Tongue (tissue), 2 donors: Measurements from ENCODE around the gene LAMC1. TPM values are rescaled to one million over a fixed set of nuclear protein-coding genes. Genes with fewer than 3 reads are reported as not detected.
"Not testable (repeated sequence)": the region's sequence is repeated elsewhere in the genome, so short reads cannot be mapped to it uniquely, and the experiment has no call there.

Experiments used
- DNase-seq: peaks from one replicate; pipeline ENCODE4 v3.0.0-alpha.2; 2015
- total RNA-seq: library from RNA; depleted of rRNA; stranded (reverse); fragments of >200 nt; gene quantifications from one replicate; pipeline ENCODE4 v1.2.3, GENCODE V29; 2014

LAMC1 gene
- total RNA-seq, 1 donor from 2014 or later = 482 TPM

- no peak for DNase-seq
These were observed 20.9 kb downstream of the LAMC1 start for GRCh38 chr1:183043872-183044854.

- DNase-seq = no peak
These were observed 21.9 kb downstream of the LAMC1 start for GRCh38 chr1:183044893-183045649.

- no peak for DNase-seq
These were observed 25.2 kb downstream of the LAMC1 start for GRCh38 chr1:183048087-183049085.

GRCh38 chr1:183051546-183051945, 28.3 kb downstream of the LAMC1 start:
- DNase-seq = peak; percentile 43

- DNase-seq = no peak
These were observed 29.6 kb downstream of the LAMC1 start for GRCh38 chr1:183052861-183053260.

GRCh38 chr1:183058851-183059502, 35.8 kb downstream of the LAMC1 start:
- DNase-seq = no peak

GRCh38 chr1:183061194-183061593, 38.0 kb downstream of the LAMC1 start:
- no peak for DNase-seq

- DNase-seq = no peak
These were observed 40.1 kb downstream of the LAMC1 start for GRCh38 chr1:183063349-183063748.

GRCh38 chr1:183065168-183065706, 42.0 kb downstream of the LAMC1 start:
- no peak for DNase-seq

GRCh38 chr1:183066432-183066831, 43.2 kb downstream of the LAMC1 start:
- DNase-seq = not testable (repeated sequence)

- no peak for DNase-seq
These were observed 46.5 kb downstream of the LAMC1 start for GRCh38 chr1:183069562-183070216.

- DNase-seq = no peak
These were observed 47.2 kb downstream of the LAMC1 start for GRCh38 chr1:183070234-183070922.

- DNase-seq = peak; percentile 51
These were observed 47.9 kb downstream of the LAMC1 start for GRCh38 chr1:183070923-183071618.

- DNase-seq = not testable (repeated sequence)
These were observed 49.4 kb downstream of the LAMC1 start for GRCh38 chr1:183072595-183072994.

- no peak for DNase-seq
These were observed 50.1 kb downstream of the LAMC1 start for GRCh38 chr1:183073320-183073719.

GRCh38 chr1:183074215-183074614, 51.0 kb downstream of the LAMC1 start:
- DNase-seq = no peak

GRCh38 chr1:183075861-183076260, 52.6 kb downstream of the LAMC1 start:
- peak; percentile 43 for DNase-seq

- DNase-seq = no peak
These were observed 53.9 kb downstream of the LAMC1 start for GRCh38 chr1:183077097-183077496.

GRCh38 chr1:183079712-183080388, 56.6 kb downstream of the LAMC1 start:
- no peak for DNase-seq
